ENCODE measurements around the gene CHMP2A.
A peak's percentile ranks its signal among the peaks of the same experiment; 100 is the strongest.

The CHMP2A gene

GRCh38 chr19:58558623-58559274, 3.8 kb upstream of the CHMP2A start (continued):
- no peak for TF ChIP-seq TSHZ1 (tag by site-specific recombination; IDR thresholded peaks at IDR 0.05; ENCODE audit: borderline replicate concordance)
- TF ChIP-seq ZNF660 (tag by site-specific recombination; IDR thresholded peaks at IDR 0.05) = peak; percentile 49
- TF ChIP-seq KLF10 (tag by site-specific recombination; IDR thresholded peaks at IDR 0.05) = peak; percentile 69
- peak; percentile 63; the same call in 1 of the 2 replicates for TF ChIP-seq HIC1 (tag by site-specific recombination; IDR thresholded peaks at IDR 0.05)
- peak; percentile 72 for TF ChIP-seq ZBTB26 (tag by site-specific recombination; optimal IDR thresholded peaks at IDR 0.05)
- TF ChIP-seq GLI4 (tag by site-specific recombination; IDR thresholded peaks at IDR 0.05) = 0 out of 2 replicates have a peak, but pooled peaks have one; percentile 41
- peak; percentile 92 for TF ChIP-seq ZNF610 (tag by site-specific recombination; IDR thresholded peaks at IDR 0.05; ENCODE audit: borderline replicate concordance)
- 0 out of 2 replicates have a peak, but pooled peaks have one; percentile 20 for TF ChIP-seq GLIS1 (tag by site-specific recombination; IDR thresholded peaks at IDR 0.05)
- peak; percentile 27 for TF ChIP-seq ZBTB17 (tag by site-specific recombination; IDR thresholded peaks at IDR 0.05)
- TF ChIP-seq ZNF311 (tag by site-specific recombination; IDR thresholded peaks at IDR 0.05; ENCODE audit: borderline replicate concordance) = no peak
- peak; percentile 97 for TF ChIP-seq PBX3 (CRISPR knock-in tag; IDR thresholded peaks at IDR 0.05)
- no peak for TF ChIP-seq WT1 (tag by site-specific recombination; IDR thresholded peaks at IDR 0.05)
- no peak for TF ChIP-seq ZNF768 (tag by site-specific recombination; IDR thresholded peaks at IDR 0.05)
- TF ChIP-seq ZEB2 (tag by site-specific recombination; IDR thresholded peaks at IDR 0.05) = peak; percentile 43
- TF ChIP-seq TRIM28 (IDR thresholded peaks at IDR 0.05; ENCODE audit: borderline replicate concordance, low read length) = no peak
- TF ChIP-seq ZBTB20 (tag by site-specific recombination; IDR thresholded peaks at IDR 0.05) = peak; percentile 82; the same call in 1 of the 2 replicates
- TF ChIP-seq ZNF600 (tag by site-specific recombination; IDR thresholded peaks at IDR 0.05) = peak; percentile 25
- peak; percentile 14 for TF ChIP-seq PATZ1 (tag by site-specific recombination; IDR thresholded peaks at IDR 0.05)
